EH (cell line): ENCODE data around the gene DDX54.

Experiments used
- DNase-seq: peaks from one replicate; pipeline ENCODE4 v3.0.0-alpha.2; 2015; ENCODE audit warnings: low read depth

The DDX54 gene

DNA sequence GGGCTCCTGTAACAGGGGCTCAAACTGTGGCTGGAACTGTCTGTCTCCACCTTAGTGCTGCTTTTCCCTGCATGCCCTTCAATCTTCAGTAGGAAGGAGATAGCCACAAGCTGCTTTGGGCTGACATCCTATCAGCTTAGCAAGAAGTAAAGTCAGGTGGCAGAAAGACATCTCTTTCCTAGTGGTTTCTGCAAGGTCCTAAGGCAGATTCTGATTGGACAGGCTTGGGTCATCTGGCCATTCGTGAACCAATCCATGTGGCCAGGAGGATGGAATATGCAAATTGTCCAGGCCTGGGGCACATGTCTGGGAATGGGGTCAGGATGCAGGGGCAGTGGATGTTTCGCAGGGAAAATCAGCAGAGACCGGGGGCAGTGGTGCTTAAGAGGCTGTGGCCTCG is 5.5 kb upstream of the DDX54 start:
- DNase-seq = peak; percentile 59

DNA sequence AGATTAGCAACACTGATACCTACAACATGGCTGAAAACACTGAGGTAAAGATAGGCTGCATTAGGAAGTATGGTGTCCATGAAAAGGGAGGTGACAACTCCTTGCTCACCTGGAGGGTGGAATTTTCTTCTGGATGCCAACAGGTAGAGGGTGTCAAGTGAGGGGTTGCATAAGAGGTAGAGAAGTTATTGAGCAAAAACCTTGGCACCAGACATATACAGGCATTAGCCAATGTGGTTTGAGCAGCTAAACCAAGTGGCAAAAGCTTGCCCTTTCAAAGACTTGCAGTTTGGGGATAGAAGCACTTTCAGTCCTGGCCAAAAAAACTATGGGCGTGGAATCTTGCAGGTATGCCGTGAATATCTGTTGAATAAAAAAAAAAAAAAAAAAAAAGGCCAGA is 4.1 kb upstream of the DDX54 start:
- no peak for DNase-seq

DNA sequence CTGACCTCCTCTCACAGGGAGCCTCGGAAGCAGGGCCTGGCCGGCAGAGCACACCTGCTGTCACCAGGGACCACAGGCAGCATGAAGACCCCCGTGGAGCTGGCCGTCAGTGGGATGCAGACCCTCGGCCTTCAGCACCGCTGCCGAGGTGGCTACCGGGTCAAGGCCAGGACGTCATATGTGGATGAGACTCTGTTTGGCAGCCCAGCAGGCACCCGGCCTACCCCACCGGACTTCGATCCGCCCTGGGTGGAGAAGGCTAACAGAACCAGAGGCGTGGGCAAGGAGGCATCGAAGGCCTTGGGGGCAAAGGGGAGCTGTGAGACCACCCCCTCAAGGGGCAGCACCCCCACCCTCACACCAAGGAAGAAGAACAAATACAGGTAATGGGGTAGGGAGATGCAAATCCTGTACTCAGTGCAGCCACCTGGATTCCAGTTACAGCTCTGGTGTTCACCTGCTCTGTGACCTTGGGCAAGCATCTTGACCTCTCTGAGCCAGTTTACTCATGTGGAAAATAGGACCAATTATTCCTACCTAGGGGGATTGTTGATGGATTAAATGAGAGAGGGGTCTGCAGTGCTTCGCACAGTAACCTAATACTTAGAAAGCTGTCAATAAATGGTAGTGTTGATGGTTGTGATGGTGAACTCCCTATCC is 1.5 kb upstream of the DDX54 start:
- DNase-seq = no peak

DNA sequence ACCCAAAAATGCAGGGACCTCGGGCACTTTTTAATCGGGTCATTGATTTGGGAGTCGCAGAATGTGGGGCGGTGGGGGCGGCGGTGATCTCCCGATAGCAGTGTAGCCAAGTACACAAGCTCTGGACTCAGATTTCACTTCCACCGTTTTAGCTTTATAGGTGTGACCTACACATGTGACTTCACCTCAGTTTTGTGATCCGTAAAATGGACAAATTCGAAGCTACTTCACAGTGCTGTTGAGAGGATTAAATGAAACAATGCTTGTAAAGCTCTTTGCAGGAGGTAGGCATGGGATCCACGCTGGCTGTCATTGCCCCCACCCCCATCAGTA is 721 bp upstream of the DDX54 start:
- no peak for DNase-seq

DNA sequence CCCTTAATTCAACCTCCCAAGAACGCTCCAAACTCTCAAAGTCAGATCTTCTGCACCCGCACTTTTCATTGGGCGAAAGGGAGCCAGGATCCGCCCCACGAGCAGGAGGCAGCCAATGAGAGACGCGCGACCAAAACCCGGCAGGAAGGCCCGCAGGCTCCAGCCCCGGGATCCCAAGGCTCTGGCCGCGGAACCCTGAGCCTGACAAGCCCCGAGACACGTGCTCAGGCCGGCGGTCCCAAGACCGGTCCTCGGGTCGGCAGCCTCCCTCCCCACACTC is 438 bp downstream of the DDX54 start:
- peak; percentile 92 for DNase-seq

DNA sequence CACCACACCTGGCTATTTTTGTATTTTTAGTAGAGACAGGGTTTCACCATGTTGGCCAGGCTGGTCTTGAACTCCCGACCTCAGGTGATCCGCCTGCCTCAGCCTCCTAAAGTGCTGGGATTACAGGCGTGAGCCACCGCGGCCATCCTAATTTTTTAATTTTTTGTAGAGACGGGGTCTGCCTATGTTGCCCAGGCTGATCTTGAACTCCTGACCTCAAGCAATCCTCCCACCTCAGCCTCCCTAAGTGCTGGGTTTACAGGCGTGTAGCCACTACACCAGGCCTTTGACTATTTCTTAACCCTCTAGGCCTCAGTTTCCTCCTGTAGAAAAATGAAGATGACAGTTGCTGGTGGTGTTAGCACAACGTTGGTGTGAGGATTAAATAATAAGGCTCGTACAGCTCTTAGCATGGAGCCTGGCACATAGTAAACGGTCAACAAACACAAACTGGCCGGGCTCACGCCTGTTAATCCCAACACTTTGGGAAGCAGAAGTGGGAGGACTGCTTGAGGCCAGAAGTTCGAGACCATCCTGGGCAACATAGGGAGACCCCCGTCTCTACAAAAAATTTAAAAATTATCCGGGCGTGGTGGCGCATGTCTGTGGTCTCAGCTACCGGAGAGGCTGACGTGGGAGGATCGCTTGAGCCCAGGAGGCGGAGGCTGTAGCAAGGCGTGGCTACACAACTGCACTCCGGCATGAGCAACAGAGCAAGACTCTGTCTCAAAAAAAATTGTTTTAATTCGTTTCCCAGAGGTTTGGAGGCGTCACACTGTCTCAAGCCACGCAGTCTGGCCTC is 979 bp downstream of the DDX54 start:
- no peak for DNase-seq

DNA sequence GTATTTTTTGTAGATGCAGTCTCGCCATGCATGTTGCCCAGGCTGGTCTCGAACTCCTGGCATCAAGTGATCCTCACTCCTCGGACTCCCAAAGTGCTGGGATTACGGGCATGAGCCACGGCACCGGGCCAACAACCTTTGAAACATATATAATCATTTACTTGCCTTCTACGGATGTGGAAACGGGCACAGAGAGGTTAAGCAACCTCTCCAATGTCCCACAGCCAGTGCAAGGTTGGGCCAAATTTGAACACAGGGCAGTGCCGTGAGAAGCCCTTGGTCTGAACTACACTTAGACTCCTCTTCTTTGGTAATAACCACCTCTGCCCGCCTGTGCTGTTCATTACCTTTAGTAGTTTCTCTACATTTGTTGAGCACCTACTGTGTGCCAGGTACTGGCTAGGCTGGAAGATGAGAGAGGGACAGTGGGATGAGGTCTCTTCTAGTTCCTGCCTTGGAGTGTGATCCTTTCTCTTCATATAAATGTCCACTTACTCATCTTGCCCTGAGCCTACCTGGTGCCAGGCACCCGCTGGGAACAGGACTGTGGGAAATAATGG is 2.2 kb downstream of the DDX54 start:
- no peak for DNase-seq

DNA sequence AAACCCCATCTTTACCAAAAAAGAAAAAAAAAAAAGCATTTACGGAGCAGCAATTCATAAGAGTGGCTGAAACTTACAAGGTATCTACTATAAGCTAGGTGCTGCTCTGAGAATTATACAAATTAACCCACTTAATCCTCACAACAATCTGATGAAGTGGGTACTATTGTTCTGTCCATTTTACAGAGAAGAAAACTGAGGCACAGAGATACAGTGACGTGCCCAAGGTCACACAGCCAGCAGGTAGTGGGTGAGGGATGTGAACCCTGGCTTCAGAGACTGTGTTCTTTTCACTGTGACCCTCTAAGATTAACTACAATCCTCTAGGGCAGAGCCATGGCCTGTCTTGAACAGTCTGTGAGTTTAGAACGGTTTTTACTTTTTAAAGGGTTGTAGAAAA is 3.3 kb downstream of the DDX54 start:
- DNase-seq = no peak

DNA sequence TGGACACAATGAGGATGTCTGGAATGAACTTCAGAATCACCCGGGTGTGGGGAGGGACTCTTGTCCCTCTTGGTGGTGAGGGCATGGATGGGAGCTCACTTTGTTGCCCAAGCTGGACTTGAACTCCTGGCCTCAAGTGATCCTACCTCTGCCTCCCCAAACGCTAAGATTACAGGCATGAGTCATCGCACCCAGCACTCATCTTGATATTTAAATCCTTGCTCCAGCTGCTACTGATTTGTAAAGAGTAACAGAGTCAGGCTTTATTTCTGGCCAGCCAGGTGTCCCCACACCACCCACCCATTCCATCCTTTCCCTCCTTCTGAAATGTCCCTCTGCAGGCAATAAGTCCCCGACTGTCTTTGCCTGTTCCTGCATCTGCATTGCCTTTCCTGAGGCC is 4.9 kb downstream of the DDX54 start:
- no peak for DNase-seq

DNA sequence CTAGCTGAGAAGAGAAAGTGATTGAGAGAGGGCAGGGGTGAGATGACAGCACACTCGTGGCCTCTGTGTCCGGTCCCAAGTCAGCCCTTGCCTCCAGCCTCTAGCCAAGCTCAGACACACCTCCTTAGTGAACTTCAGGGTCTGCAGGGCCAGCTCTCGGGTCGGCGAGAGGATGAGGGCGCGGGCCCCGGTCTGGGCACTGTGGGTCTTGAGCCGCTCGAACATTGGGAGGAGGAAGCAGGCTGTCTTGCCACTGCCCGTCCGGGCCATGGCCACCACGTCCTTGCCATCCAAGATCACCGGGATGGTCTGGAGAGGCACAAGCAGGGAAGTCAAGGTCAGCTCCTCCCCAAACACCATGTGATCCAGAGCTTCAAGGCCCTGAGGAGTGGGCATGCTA is 6.3 kb downstream of the DDX54 start:
- DNase-seq = no peak

DNA sequence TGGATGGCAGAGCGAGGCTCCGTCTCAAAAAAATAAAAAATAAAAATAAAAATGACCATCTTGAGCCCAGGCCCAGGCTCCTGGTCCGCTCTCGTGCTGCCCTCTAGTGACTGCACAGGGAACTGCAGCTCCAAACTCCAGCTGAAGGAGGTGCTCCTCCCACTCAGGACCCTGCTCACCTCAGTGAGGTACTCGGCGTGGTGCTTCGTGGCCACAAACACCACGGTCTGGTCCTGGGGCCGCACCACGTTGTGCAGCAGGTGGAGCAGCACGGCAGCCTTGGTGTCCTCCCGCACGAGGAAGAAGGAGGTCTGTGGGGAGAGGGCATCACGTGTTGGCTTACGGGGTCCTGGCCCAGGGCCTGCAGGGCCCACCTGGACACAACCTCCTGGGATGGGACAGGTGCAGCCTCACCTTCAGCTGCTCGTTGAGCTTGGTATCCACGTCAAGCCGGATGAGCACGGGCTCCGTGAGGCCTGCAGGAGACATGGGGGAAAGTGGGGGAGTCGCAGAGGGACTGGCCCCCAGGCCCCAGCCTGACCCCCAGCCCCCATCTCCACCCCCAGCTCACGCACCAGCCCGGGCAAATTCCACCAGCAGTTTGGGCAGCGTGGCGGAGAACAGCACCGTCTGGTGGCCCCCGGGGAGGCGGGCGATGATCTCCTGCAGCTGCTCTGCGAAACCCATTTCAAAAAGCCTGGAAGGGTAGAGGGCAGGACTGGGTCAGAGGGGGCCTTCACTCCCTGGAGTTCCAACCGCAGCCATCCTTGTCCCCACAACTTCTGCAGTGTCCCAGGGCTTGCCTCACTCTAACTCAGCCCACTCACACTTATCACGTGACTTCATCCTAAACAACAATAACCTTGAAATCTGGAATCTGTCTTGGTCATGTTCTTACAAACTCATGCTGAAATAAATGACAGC is 10.6 kb downstream of the DDX54 start:
- DNase-seq = peak; percentile 65

DNA sequence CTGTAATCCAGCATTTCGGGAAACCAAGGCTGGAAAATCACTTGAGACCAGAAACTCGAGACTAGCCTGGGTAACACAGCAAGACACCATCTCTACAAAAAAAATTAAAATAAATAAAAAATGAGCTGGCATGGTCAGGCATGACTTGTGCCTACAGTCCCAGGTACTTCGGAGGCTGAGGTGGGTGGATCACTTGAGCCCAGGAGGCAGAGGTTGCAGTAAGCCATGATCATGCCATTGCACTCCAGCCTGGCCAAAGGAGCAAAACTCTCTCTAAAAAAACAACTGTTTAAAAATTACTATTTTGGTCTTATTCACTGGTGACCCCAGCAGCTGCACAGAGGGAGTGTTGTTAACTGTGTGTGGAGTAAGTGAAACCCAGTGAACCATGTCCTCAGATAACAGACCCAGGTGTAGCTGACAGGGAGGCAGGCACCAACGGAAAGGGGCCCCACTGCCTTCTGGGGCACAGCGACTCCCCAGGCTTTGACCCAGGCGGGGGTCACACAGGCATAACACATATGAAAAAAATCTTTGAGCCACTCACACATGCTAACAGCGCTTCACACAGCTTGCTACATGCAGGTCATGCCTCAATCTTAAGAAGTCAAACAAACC is 12.1 kb downstream of the DDX54 start:
- DNase-seq = no peak

DNA sequence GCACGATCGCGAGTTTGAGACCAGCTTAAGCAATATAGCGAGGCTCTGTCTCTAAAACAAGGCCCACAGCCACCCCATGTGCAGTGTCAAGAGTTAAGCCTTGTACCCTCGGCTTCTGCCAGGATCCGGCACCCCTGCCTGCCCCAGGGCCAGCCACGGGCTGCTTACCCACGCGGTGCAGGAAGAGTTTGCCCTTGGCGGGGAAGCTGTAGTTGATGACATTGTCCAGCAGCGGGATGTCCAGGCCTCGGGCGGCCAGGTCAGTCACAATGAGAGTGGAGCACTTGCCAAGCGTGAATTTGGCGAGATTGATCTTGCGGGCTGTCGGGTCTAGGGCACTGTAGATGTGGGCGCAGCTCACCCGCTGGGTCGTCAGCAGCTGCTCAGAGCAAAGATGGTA is 13.1 kb downstream of the DDX54 start:
- DNase-seq = no peak

DNA sequence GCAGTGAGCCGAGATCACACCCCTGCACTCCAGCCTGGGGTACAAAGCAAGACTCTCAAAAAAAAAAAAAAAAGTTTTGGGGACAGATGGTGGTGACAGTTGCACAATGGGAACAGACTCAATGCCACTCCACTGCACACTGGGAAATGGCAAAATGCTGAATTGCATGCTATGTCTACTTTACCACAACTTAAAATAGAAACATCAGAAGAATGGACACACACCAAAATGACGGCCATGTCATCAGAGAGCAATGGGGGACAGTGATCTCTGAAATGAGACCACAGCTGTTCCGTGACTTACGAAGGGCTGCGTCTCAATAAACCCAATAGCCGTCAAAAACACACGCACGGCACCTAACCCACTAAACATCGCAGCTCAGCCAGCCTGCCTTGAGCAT is 13.7 kb downstream of the DDX54 start:
- DNase-seq = no peak

DNA sequence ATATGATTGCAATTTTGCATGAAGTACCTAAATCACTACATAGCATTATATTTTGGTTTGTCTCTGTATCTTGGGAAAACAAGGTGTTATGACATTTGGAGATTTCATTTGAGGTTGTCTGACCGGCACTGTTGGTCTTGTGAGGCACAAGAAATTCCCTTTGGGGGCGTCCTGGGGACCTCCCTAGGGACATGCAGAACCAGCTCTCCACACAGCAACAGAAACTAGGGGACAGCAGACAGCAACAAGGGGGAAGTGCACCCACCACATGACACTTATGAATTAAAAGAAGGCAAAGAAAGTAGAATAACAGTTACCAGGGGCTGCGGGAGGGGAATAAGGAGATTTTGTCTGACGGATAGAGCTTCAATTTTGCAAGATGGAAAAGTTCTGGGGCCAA is 14.4 kb downstream of the DDX54 start:
- DNase-seq = no peak

DNA sequence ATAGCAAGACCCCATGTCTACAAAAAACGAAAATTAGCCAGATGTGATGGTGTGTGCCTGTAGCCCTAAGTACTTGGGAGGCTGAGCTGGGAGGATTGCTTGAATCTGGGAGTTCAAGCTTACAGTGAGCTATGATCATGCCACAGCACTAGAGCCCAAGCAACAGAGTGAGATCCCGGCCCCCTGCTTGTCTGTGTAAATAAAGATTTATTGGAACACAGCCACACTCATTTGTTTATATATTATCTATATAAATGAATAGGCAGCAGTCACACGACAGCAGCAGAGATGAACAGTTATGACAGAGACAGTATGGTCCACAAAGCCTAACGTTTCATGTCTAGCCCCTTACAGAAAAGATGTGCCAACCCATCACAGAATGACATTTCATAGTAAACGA is 14.8 kb downstream of the DDX54 start:
- DNase-seq = no peak

DNA sequence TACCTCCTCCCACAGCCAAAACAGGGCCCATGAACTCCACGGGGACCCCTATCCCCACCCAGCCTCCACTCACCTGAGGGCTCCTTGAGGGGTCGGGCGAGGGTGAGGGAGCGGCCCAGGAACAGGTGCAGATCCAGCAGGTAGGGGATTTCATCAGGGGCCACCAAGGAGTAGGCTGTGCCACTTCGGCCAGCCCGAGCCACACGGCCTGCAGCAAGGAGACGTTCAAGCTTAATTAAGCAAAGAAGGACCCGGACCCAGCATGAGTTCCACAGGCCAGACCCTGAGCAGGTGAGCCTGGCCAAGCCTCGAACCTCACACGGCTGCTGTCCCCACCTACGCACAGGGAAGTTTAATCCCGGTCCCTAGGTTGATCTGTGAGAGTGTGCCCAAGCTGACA is 15.6 kb downstream of the DDX54 start:
- DNase-seq = no peak

DNA sequence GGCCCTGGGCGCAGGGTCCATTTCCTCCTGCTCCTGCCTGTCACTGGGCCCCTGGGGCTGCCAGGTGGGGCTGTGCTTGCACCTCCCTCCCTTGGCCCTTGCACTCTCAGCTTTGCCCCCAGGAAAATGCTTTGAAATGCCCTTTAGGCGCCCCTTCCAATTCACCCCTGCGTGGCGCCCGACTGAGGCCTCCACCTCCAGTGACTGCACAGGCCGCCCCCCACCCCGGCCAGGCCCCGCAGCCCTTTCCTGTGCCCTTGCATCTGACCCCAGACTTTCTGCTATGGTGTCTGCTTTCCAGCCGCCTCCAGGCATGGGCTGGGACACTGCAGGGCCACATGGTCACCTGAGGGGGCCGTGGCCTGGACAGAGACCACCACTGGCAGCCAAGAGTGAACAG is 17.4 kb downstream of the DDX54 start:
- DNase-seq = no peak

DNA sequence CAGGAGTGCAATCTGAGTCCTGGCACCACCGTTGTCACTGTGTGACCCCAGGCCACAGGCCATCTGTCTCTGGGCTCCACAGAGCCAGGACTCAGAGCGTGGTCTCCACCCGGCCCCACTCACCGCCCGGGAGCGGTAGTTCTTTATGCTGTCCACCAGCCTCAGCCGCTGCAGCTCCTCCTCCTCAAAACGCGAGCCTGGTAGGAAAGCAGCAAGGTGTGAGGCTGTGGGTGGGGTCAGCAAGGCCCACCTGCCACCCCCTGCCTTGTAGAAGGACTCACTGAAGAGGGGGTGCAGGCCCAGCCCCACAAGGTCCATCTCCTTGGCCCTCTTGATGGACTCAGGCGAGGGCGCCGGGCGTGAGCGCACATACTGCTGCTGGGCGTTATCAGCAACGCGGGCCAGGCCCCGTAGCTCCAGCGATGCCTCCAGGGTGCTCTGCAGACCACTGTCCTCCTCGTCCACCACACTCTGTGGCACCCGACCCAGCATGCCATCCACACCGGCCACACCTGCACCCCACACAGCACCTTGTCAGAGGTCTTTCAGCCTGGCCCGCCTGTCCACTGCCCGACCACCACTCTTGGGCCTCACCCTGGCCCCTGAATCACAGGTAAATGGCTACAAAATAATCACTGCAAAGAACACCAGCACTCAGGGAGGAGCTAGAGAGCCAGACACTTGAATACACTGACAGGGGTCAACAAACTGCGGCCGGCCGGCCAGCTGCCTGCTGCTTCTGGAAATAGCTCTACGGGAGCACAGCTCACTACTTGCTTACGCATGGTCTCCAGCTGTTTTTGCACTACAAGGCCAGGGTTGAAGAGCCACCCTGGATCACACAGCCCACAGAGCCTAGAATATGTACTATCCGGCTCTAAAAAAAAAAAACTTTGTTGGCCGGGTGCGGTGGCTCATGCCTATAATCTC is 19.5 kb downstream of the DDX54 start:
- no peak for DNase-seq

DNA sequence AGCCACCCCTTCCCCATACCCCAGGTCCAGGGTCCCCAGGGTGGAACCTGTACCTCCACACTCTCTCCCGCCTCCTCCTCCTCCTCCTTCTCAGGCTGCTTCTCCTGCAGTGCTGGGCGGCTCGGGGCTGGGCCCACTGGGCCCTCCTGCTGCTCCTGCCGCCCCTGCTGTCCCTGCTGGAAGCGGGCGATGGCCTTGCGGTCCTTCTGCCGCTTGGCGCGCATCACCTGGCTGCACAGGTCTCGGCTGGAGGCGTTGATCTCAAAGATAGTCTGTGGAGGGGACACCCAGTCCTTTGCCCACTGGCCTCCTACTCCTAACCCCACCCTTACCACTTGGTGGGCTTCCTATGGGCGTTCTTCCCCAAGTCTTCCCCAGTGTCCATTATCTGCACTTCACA is 21.3 kb downstream of the DDX54 start:
- DNase-seq = no peak

DNA sequence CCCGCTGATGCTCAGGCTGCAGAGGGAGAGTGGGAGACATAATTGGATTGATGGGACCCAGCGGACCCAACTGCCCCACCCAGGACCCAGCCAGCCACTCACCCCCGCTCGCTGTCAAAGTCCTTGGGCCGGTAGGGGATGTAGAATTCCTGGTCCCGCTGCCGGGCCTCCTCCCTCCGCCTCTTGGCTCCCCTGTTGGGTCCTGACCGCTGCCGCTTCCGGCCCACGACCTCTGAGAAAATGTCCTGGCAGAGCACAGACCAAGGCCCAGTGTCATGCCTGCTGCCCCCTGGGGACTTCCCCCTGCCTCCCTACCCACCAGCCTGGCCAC is 22.3 kb downstream of the DDX54 start:
- DNase-seq = no peak
